HG02610 (cell line): ENCODE measurements around the gene GPHN.
A peak's percentile ranks its signal among the peaks of the same experiment; 100 is the strongest.
"Not testable (repeated sequence)": the region's sequence is repeated elsewhere in the genome, so short reads cannot be mapped to it uniquely, and the experiment has no call there.

ENCODE experiments used
- ATAC-seq: cut with Tn5 transposase; IDR thresholded peaks from one replicate; pipeline ENCODE4 v1.9.1; 2021; ENCODE audit warnings: mild to moderate bottlenecking, moderate library complexity; ENCODE audit not compliant: unreplicated experiment

Gene GPHN

DNA sequence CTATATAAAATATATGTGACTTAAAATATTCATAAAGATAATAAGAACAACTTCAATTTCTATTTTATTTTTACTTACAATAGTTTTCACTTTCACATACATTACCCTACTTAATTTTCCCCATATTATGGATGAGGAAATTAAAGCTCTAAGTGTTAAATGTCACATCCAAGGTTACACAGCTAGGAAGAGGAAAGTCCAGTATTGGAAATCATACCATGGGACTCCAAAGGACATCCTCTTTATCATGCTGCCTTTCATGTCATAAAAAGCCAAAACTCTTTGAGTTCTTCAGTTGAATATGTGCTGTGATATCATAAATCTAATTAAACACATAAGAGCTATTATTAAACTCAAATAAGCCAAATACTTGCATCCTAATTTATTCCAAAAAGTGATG, 508.9 kb downstream of the GPHN start:
- ATAC-seq, result no peak

DNA sequence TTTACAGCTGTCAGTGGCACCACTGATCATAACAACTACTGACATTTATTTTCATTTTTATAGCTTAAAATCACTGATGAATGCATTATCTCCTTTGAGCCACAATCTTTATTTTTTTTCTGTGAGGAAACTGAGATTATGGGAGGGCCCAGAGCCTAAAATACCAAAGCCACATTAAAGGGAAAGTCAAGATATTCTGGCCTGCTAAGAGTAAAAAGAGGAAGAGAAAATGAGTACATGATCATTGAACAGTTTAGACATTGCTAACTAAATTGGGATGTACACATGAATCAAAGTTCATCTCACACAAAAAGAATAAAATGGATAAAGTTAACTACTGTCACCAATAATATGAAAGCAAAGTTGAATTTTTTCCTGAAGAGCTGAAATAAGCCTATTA, 510.8 kb downstream of the GPHN start:
- ATAC-seq, result peak; percentile 86

- ATAC-seq, result no peak
These were observed 511.8 kb downstream of the GPHN start for GRCh38 chr14:67019796-67020195.

- ATAC-seq, result no peak
These were observed 524.2 kb downstream of the GPHN start for GRCh38 chr14:67031920-67032774.

DNA sequence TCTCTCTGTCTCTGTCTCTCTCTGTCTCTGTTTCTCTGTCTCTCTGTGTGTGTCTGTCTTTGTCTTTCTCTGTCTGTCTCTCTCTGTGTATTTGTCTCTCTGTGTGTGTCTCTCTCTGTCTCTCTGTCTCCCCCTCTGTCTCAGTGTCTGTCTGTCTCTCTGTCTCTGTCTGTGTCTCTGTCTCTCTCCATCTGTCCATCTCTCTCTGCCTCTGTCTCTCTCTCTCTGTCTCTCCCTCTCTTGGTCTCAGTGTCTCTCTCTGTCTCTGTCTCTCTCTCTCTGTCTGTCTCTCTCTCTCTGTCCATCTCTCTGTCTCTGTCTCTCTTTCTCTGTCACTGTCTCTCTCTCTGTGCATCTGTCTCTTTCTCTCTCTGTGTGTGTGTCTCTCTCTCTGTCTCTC, 537.5 kb downstream of the GPHN start:
- no peak for ATAC-seq

- no peak for ATAC-seq
These were observed 542.9 kb downstream of the GPHN start for GRCh38 chr14:67050896-67051295.

- no peak for ATAC-seq
These were observed 548.7 kb downstream of the GPHN start for GRCh38 chr14:67056684-67057083.

DNA sequence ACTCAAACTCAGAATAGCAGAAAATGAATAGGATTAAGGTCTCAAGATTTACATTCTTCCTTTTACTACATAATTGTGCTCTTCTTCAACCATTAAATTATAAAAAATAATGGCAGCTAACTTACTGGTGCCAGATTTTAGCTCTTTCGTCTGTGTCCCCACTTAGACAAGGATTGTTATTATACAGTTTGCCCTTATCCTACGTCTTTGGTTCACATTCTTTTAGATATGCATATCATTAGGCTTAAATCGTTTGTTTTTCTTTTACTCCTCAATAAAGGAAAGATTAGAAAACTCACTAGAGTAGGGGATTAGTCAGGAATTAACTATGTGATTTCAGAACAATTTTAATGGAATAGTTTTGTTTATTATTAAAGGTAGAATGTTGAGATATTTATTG, 551.6 kb downstream of the GPHN start:
- no peak for ATAC-seq

DNA sequence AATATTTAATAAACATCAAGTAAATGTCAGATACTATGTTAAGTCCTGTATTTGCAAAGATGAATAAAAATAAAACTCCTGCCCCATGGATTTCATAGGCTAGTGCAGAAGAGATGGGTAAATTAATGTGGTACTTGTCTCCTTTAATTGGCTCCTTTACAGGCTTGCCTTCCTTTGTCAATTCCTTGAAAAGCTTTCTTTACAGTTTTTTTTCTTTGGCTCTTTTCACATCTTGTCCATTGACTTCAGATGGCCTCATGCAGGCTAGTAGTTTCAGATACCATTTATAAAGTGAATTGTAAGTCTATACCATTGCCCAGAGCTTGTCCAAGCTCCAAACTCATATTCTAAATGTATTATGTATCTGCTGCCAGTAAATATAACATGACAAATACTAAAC, 552.6 kb downstream of the GPHN start:
- ATAC-seq, result no peak

GRCh38 chr14:67067070-67067814, 559.3 kb downstream of the GPHN start:
- not testable (repeated sequence) for ATAC-seq

GRCh38 chr14:67068251-67068650, 560.3 kb downstream of the GPHN start:
- ATAC-seq, result no peak

GRCh38 chr14:67071506-67071905, 563.6 kb downstream of the GPHN start:
- no peak for ATAC-seq

DNA sequence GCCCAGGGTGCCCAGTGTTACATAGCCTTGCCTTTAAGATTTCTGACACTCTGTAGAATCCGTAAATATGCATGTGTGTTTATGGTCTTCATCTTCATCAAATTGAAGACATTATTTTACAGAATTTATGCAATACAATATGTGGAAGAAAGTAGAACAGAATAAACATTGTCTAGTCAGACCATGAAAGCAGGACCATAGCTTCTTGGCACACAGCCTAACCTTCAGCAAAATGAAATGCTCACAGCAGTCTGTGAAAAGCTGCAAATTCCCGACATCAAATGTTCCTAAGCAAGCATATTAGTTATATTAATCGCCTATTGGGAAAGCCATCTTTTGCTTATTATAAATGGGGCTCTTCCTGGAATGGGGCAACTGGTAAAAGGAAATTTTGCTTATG, 570.0 kb downstream of the GPHN start:
- ATAC-seq, result no peak

- no peak for ATAC-seq
These were observed 571.9 kb downstream of the GPHN start for GRCh38 chr14:67079846-67080245.

DNA sequence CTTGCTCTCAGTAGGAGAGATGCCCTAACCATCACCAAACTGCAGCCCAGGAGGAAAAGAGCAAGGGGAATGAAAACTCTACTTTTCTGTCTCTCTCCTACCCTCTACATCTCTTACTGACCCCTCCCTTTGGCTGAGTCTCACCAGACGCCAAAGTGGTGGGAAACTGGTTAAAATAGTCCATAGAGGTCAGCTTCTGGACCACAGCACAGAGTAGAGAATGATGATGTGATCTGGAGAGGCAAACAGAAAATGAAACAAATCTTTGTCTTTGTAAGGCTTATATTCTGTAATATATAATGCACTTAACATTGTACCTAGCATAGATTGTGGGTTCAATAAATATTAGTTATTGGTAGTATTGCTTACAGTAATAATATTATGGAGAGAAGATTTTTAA, 600.3 kb downstream of the GPHN start:
- no peak for ATAC-seq

DNA sequence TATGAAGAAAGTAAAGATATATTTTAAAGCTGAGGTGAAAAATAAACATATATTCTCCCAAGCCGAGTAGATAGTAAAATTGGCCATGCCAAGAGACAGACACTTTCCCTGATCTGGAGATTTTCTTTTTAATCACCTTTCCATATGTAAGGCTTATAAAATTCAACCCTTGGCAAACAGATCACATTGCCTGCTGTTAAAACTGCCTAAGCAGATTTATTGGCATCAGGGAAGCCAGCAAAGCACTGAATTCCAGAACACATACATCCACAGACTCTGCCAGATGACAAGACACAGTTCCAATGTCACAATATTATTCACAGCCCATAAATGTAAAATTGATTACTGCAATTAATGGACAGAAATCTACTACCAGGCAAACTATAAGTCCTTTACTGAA, 603.1 kb downstream of the GPHN start:
- ATAC-seq, result no peak

DNA sequence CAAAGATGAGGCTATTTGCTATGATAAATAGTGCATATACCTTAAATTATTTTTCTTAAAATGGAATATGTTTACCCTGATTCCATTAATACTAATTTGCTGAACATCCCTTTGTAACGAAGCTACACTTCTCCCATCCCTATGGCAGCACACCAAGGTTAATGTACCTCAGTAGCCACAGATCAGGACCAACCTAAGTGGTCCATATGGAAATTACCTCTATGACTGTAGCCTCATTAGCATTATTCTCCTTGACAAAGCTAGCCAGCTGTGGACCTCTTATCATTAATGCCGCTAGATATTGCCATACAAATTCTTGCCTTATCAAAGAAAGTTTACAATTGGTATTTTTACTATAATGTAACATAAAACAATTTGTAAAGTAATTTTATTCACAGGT, 604.4 kb downstream of the GPHN start:
- no peak for ATAC-seq

- ATAC-seq, result no peak
These were observed 619.2 kb downstream of the GPHN start for GRCh38 chr14:67127174-67127573.

DNA sequence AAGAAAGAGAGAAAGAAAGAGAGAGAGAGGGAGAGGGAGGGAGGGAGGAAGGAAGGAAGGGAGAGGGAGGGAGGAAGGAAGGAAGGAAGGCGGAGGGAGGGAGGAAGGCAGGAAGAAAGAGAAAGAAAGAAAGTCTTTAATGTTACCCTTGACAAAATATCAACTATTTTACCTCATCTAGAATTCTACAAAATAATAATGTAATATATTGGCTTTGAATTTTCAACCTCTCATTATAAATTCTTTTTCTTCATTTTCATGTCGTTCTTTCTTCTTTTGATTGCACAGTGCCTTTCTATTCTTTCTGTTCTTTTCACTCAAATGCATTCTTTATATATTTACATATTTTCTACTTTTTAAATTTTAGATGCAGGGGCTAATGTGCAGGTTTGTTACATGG, 621.8 kb downstream of the GPHN start:
- no peak for ATAC-seq

- no peak for ATAC-seq
These were observed 623.7 kb downstream of the GPHN start for GRCh38 chr14:67131691-67132090.

DNA sequence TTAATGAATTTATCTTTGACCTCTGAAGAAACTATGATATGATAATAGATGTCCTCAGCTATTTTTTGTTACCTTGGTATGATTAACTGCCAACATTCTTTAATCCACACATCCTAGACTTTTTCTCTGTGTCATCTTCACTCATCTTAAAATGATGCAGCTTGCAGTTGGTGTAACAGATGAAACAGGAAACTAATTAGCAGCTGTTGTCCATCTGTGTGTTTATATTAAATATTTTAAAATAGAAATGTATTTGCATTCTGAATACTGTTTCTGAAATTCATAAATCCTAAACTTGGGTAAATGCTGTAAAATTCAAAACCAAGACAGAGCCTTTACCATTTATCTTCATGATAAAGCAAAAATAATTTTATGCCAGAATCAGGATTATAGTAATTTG, 625.2 kb downstream of the GPHN start:
- ATAC-seq, result no peak
